Measurements from ENCODE around the gene SPG11.

- TF ChIP-seq CTCF (IDR thresholded peaks at IDR 0.05) (peak; percentile 75 to 99 (median 96)), POLR2A (IDR thresholded peaks at IDR 0.05) (peak; percentile 81 to 93)
These were observed at the start of gene SPG11 for GRCh38 chr15:44663410-44664308.

Measured in thyroid gland (tissue), 4 donors.